Neuronal stem cell (in vitro differentiated cells): Measurements from ENCODE around the gene KLRF2.

ENCODE experiments used
- DNase-seq: peaks from one replicate; pipeline ENCODE4 v3.0.0-alpha.2; 2013; ENCODE audit warnings: low spot score
- H2AFZ ChIP-seq: one replicate; pipeline ENCODE4 v1.6.1; 2013; ENCODE audit warnings: mild to moderate bottlenecking, low read length, inconsistent platforms
- H2AK5ac ChIP-seq: 2 replicates; pipeline ENCODE4 v1.6.1; 2013; ENCODE audit warnings: low read depth, mild to moderate bottlenecking, inconsistent platforms, low read length, moderate library complexity, mixed read lengths
- H2BK120ac ChIP-seq: 2 replicates; pipeline ENCODE4 v1.6.1; 2013; ENCODE audit warnings: low read depth, mild to moderate bottlenecking, inconsistent platforms, low read length, moderate library complexity, mixed read lengths
- H2BK12ac ChIP-seq: one replicate; pipeline ENCODE4 v1.6.1; 2013; ENCODE audit warnings: low read length, inconsistent platforms
- H2BK15ac ChIP-seq: 2 replicates; pipeline ENCODE4 v1.6.1; 2013; ENCODE audit warnings: mild to moderate bottlenecking, low read length, inconsistent platforms, mixed read lengths
- H2BK5ac ChIP-seq: one replicate; pipeline ENCODE4 v1.6.1; 2013; ENCODE audit warnings: inconsistent platforms, mild to moderate bottlenecking, low read length, moderate library complexity
- H3K14ac ChIP-seq: one replicate; pipeline ENCODE4 v1.6.1; 2013; ENCODE audit warnings: low read length, inconsistent platforms
- H3K18ac ChIP-seq: 2 replicates; pipeline ENCODE4 v1.6.1; 2013; ENCODE audit warnings: low read length, inconsistent platforms
- H3K23ac ChIP-seq: 2 replicates; pipeline ENCODE4 v1.6.1; 2013; ENCODE audit warnings: low read depth, mild to moderate bottlenecking, mixed read lengths, low read length, inconsistent platforms; ENCODE audit not compliant: poor library complexity
- H3K27ac ChIP-seq: replicated peaks from 3 replicates; pipeline ENCODE4 v1.5.1; 2013; ENCODE audit warnings: low read length, inconsistent platforms
- H3K27me3 ChIP-seq, 3 experiments: 2 replicates each; pipeline ENCODE4 v1.6.1; 2013; ENCODE audit warnings: low read length in 3 of 3, mild to moderate bottlenecking in 2 of 3, inconsistent platforms in 1 of 3, low read depth in 1 of 3, mixed read lengths in 1 of 3, moderate library complexity in 1 of 3; ENCODE audit not compliant: control insufficient read depth in 3 of 3, insufficient read depth in 3 of 3
- H3K36me3 ChIP-seq, 2 donors: replicated peaks in 1 of 2; 2 replicates each; pipeline ENCODE4 v1.6.1; 2013; ENCODE audit warnings: low read length in 2 of 2; ENCODE audit not compliant: control insufficient read depth in 2 of 2, insufficient read depth in 2 of 2
- H3K4ac ChIP-seq: 2 replicates; pipeline ENCODE4 v1.6.1; 2013; ENCODE audit warnings: inconsistent platforms, mild to moderate bottlenecking, low read length, moderate library complexity
- H3K4me1 ChIP-seq, 2 donors: 1 replicate in 1 of 2; 2 replicates in 1 of 2; pipeline ENCODE4 v1.6.1; 2013; ENCODE audit warnings: low read length in 2 of 2, low read depth in 1 of 2; ENCODE audit not compliant: control insufficient read depth in 2 of 2, insufficient read depth in 1 of 2
- H3K4me2 ChIP-seq: one replicate; pipeline ENCODE4 v1.6.1; 2013; ENCODE audit warnings: mild to moderate bottlenecking, low read length, inconsistent platforms; ENCODE audit not compliant: insufficient read depth, poor library complexity, severe bottlenecking
- H3K4me3 ChIP-seq, 2 donors: 2 replicates each; pipeline ENCODE4 v1.5.1; 2013; ENCODE audit warnings: low read length in 2 of 2, mild to moderate bottlenecking in 2 of 2, inconsistent platforms in 1 of 2, moderate library complexity in 1 of 2
- H3K79me1 ChIP-seq: one replicate; pipeline ENCODE4 v1.6.1; 2013; ENCODE audit warnings: low read depth, mild to moderate bottlenecking, inconsistent platforms, low read length, moderate library complexity
- H3K9ac ChIP-seq: one replicate; pipeline ENCODE4 v1.6.1; 2013; ENCODE audit warnings: mild to moderate bottlenecking, low read depth, low read length, inconsistent platforms; ENCODE audit not compliant: poor library complexity
- H3K9me3 ChIP-seq, 2 donors: replicated peaks in 1 of 2; 2 replicates each; pipeline versions ENCODE3 to v1.6.1; 2013; ENCODE audit warnings: low read length in 2 of 2, mild to moderate bottlenecking in 2 of 2, inconsistent platforms in 1 of 2, low read depth in 1 of 2, mixed read lengths in 1 of 2, moderate library complexity in 1 of 2; ENCODE audit not compliant: control insufficient read depth in 2 of 2, insufficient read depth in 1 of 2
- H4K8ac ChIP-seq: one replicate; pipeline ENCODE4 v1.6.1; 2013; ENCODE audit warnings: low read depth, mild to moderate bottlenecking, inconsistent platforms, low read length, moderate library complexity
- H4K91ac ChIP-seq: one replicate; pipeline ENCODE4 v1.6.1; 2013; ENCODE audit warnings: low read length, low read depth, mild to moderate bottlenecking, inconsistent platforms; ENCODE audit not compliant: poor library complexity
- WGBS, 2 donors: extraction: QIAGEN DNeasy Blood & Tissue Kit; methylation state at CpG; one replicate each; pipeline ENCODE4 v1.1.7; 2013; ENCODE audit warnings: missing lambda C conversion rate in 2 of 2, mixed read lengths in 1 of 2; ENCODE audit not compliant: insufficient read length in 2 of 2, insufficient replicate concordance in 1 of 2; ENCODE audit errors: extremely low coverage in 2 of 2; 5-methylcytosine and 5-hydroxymethylcytosine counted together

Gene KLRF2

DNA sequence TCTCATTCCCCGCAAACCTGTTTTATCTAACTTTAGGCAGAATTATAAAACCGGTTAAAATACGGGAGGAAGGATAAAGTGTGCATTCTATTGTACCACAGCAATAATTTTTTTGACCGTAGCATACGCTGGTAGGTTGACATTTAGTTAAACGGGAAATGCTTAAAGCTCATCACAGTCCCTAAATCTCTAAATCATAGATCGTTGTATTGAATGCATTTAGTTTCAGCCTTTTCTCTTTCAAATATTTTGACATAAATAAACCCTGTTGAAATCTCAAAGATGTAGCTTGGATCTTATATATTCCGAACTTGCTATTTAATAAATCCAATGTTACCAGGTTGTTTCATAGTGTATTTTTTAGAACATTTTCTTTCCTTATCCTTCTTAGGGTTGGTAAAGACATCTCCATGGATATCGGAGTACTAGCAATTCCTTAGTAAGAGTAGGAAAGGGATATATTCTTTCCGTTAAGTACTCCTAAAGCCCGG, 12.9 kb upstream of the KLRF2 start:
- Histone ChIP-seq H3K27ac (no peak overlapping the region), H3K9me3 (no peaks in the 10 kb centered on the region), H2BK120ac (no peak overlapping the region), H3K36me3 (no peaks in the 10 kb centered on the region), H3K23ac (no peak overlapping the region), H3K14ac (no peak overlapping the region), H3K4ac (no peak overlapping the region), H3K4me2 (no peak overlapping the region), H4K91ac (no peak overlapping the region), H3K4me3 (no peak overlapping the region), H2BK12ac (no peak overlapping the region), H3K18ac (no peak overlapping the region), H2BK5ac (no peak overlapping the region), H3K27me3 (no peaks in the 10 kb centered on the region), H3K9ac (no peak overlapping the region), H2AFZ (no peak overlapping the region), H3K4me1 (peaks cover 0 to 3% of the 10 kb centered on the region in 2 donors), H2AK5ac (no peak overlapping the region), H3K79me1 (no peaks in the 10 kb centered on the region), H2BK15ac (no peak overlapping the region), H4K8ac (no peak overlapping the region)
- DNase-seq: no peak
- WGBS, 2 donors: no CpG with 5 or more reads among the region's 11 CpGs

DNA sequence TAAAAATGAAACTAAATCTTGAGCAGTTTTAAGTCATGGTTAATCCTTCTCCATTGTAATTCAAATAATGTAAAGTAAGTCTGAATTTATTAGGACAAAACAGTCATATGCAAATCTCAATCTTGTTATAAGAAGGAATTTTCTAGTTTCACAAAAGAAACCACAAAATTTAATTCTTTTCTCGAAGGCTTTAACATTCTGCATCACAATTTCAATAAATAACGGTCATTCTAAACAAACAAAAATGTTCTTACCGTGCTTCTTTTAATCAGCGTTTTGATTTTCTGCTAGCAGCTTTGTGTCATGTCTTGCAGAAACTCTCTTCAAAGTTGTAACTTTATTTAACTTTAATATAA, 12.4 kb upstream of the KLRF2 start:
- Histone ChIP-seq H3K27ac (no peak overlapping the region), H3K9me3 (no peaks in the 10 kb centered on the region), H3K14ac (no peak overlapping the region), H4K91ac (no peak overlapping the region), H3K4me1 (peaks cover 0 to 3% of the 10 kb centered on the region in 2 donors), H2BK120ac (no peak overlapping the region), H2BK15ac (no peak overlapping the region), H3K9ac (no peak overlapping the region), H3K4me3 (no peak overlapping the region), H2BK12ac (no peak overlapping the region), H2AFZ (no peak overlapping the region), H3K4ac (no peak overlapping the region), H3K23ac (no peak overlapping the region), H3K18ac (no peak overlapping the region), H3K27me3 (no peaks in the 10 kb centered on the region), H2BK5ac (no peak overlapping the region), H2AK5ac (no peak overlapping the region), H3K79me1 (no peaks in the 10 kb centered on the region), H3K36me3 (no peaks in the 10 kb centered on the region), H4K8ac (no peak overlapping the region), H3K4me2 (no peak overlapping the region)
- no peak for DNase-seq
- no CpG with 5 or more reads among the region's 4 CpGs for WGBS, 2 donors

GRCh38 chr12:9869307-9870161, 11.8 kb upstream of the KLRF2 start, which contains the start of gene CLEC2B:
TSS of gene CLEC2B (minus strand) at chr12:9869354.
- H2AK5ac ChIP-seq: no peak within 1 kb of the TSS
- peak within 1 kb of the TSS; percentile 53 for H2AFZ ChIP-seq
- no peak within 1 kb of the TSS for H2BK12ac ChIP-seq
- H3K4me2 ChIP-seq: no peak within 1 kb of the TSS
- H2BK5ac ChIP-seq: no peak within 1 kb of the TSS
- DNase-seq: no peak
- H2BK15ac ChIP-seq: no peak within 1 kb of the TSS
- H3K4ac ChIP-seq: no peak within 1 kb of the TSS
- no peaks in the 10 kb centered on the region for H3K9me3 ChIP-seq
- WGBS, 2 donors: no CpG with 5 or more reads among the region's 11 CpGs
- peaks cover 0 to 3% of the 10 kb centered on the region in 2 donors for H3K4me1 ChIP-seq
- H3K27ac ChIP-seq: no peak within 1 kb of the TSS
- H3K9ac ChIP-seq: no peak within 1 kb of the TSS
- H3K4me3 ChIP-seq: peak within 1 kb of the TSS in 1 of 2 donors; percentile 14
- no peak within 1 kb of the TSS for H3K23ac ChIP-seq
- no peak within 1 kb of the TSS for H4K91ac ChIP-seq
- no peak within 1 kb of the TSS for H2BK120ac ChIP-seq
- no peak within 1 kb of the TSS for H4K8ac ChIP-seq
- H3K36me3 ChIP-seq: no peaks in the 10 kb centered on the region
- no peak within 1 kb of the TSS for H3K14ac ChIP-seq
- H3K79me1 ChIP-seq: no peaks in the 10 kb centered on the region
- no peak within 1 kb of the TSS for H3K18ac ChIP-seq
- no peaks in the 10 kb centered on the region for H3K27me3 ChIP-seq

DNA sequence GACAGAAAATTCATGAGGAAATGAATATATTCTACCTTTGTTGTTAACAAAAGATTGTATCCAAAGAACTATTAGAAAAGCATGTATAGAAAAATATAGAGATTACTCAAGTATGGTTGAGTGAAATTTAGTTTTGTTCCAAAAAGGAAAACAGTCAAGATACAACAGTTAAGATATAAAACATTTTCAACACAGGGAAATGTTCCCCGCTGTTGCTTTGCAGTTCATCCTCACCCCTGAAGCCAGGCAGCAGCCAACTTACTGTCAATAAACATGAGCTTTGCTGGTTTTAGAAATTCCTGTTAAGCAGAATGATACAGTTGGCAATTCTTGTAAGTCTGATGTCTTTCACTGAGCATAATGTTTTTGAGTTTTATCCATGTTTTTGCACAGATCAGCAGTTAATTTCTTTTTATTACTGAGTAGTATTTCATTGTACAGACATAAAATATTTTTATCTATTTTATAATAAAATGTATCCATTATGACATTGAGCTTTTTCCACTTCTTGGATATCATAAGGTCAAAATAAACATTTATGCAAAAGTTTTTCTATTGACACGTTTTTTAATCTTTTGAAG, 10.9 kb upstream of the KLRF2 start:
- H3K36me3 ChIP-seq: no peaks in the 10 kb centered on the region
- no peak overlapping the region for H4K8ac ChIP-seq
- no peak overlapping the region for H3K4ac ChIP-seq
- no peak overlapping the region for H2BK120ac ChIP-seq
- H3K23ac ChIP-seq: no peak overlapping the region
- H3K4me3 ChIP-seq: no peak overlapping the region
- H3K14ac ChIP-seq: no peak overlapping the region
- H3K9me3 ChIP-seq: no peaks in the 10 kb centered on the region
- H3K9ac ChIP-seq: no peak overlapping the region
- H2BK12ac ChIP-seq: no peak overlapping the region
- H3K4me2 ChIP-seq: no peak overlapping the region
- no CpG with 5 or more reads among the region's 2 CpGs for WGBS, 2 donors
- H4K91ac ChIP-seq: no peak overlapping the region
- no peak overlapping the region for H3K27ac ChIP-seq
- no peak overlapping the region for H2AK5ac ChIP-seq
- H2BK5ac ChIP-seq: no peak overlapping the region
- peaks cover 0 to 3% of the 10 kb centered on the region in 2 donors for H3K4me1 ChIP-seq
- H3K79me1 ChIP-seq: no peaks in the 10 kb centered on the region
- no peak overlapping the region for H2BK15ac ChIP-seq
- no peak overlapping the region for H2AFZ ChIP-seq
- H3K18ac ChIP-seq: no peak overlapping the region
- no peak for DNase-seq
- H3K27me3 ChIP-seq: no peaks in the 10 kb centered on the region
